Measurements from ENCODE around the gene LENG9.
"Not testable (repeated sequence)": the region's sequence is repeated elsewhere in the genome, so short reads cannot be mapped to it uniquely, and the experiment has no call there.

Gene LENG9

GRCh38 chr19:54463531-54464043 is at the start of gene LENG9:
Gene LENG9, minus strand, starts transcription at chr19:54463778. Its CDS starts 252 bp downstream, at chr19:54463526.
- TF ChIP-seq CTCF (IDR thresholded peaks at IDR 0.05; ENCODE audit: insufficient read depth, low read length, missing control alignments): no peak
- H3K4me3 ChIP-seq (ENCODE audit: low read depth, low read length): peak within 1 kb of the TSS; percentile 63
- CTCF ChIA-PET: no interaction called here
- DNase-seq (ENCODE audit: low read depth, low spot score): peak; percentile 91
- POLR2A ChIA-PET: interaction anchor here (0.6 to 3.4 kb wide), 6 partner anchors 9 to 1109 kb away, joined by 3 to 49 read pairs (median 14); partner anchors contain the start of genes CDC42EP5 and LENG8

- DNase-seq (ENCODE audit: low read depth, low spot score); H3K4me3 ChIP-seq (ENCODE audit: low read depth, low read length); POLR2A ChIA-PET; CTCF ChIA-PET: not testable (repeated sequence)
Observed at GRCh38 chr19:54509200-54509940, 45.8 kb upstream of the LENG9 start.

GRCh38 chr19:54508487-54508886 is 44.9 kb upstream of the LENG9 start:
- DNase-seq (ENCODE audit: low read depth, low spot score); H3K4me3 ChIP-seq (ENCODE audit: low read depth, low read length); CTCF ChIA-PET; POLR2A ChIA-PET: not testable (repeated sequence)

- no peak for DNase-seq (ENCODE audit: low read depth, low spot score)
- TF ChIP-seq CTCF (IDR thresholded peaks at IDR 0.05; ENCODE audit: insufficient read depth, low read length, missing control alignments): no peak
- ChIA-PET POLR2A (no interaction called here), CTCF (no interaction called here)
- H3K4me3 ChIP-seq (ENCODE audit: low read depth, low read length): no peak overlapping the region
Observed at GRCh38 chr19:54507824-54508223, 44.2 kb upstream of the LENG9 start.

- H3K4me3 ChIP-seq (ENCODE audit: low read depth, low read length); DNase-seq (ENCODE audit: low read depth, low spot score); POLR2A ChIA-PET: not testable (repeated sequence)
- CTCF ChIA-PET: interaction anchor here (1.0 kb wide), 1 partner anchor 26 kb away, joined by 3 read pairs; no protein-coding TSS in a partner anchor
Observed at GRCh38 chr19:54507038-54507717, 43.6 kb upstream of the LENG9 start.

GRCh38 chr19:54506079-54506478 is 42.5 kb upstream of the LENG9 start:
- ChIA-PET POLR2A (no interaction called here), CTCF (interaction anchor here (1.0 kb wide), 1 partner anchor 24 kb away, joined by 3 read pairs; no protein-coding TSS in a partner anchor)
- no peak overlapping the region for H3K4me3 ChIP-seq (ENCODE audit: low read depth, low read length)
- TF ChIP-seq CTCF (IDR thresholded peaks at IDR 0.05; ENCODE audit: insufficient read depth, low read length, missing control alignments): no peak
- no peak for DNase-seq (ENCODE audit: low read depth, low spot score)

GRCh38 chr19:54505542-54505941 is 42.0 kb upstream of the LENG9 start:
- DNase-seq (ENCODE audit: low read depth, low spot score); CTCF ChIA-PET; POLR2A ChIA-PET; H3K4me3 ChIP-seq (ENCODE audit: low read depth, low read length): not testable (repeated sequence)

GRCh38 chr19:54502518-54503048 is 39.0 kb upstream of the LENG9 start, which contains the start of gene LAIR2:
Gene LAIR2, plus strand, starts transcription at chr19:54502831. Its CDS starts 88 bp downstream, at chr19:54502919.
- no peak for DNase-seq (ENCODE audit: low read depth, low spot score)
- ChIA-PET POLR2A (no interaction called here), CTCF (no interaction called here)
- H3K4me3 ChIP-seq (ENCODE audit: low read depth, low read length): no peak within 1 kb of the TSS
- TF ChIP-seq CTCF (IDR thresholded peaks at IDR 0.05; ENCODE audit: insufficient read depth, low read length, missing control alignments): no peak

- CTCF ChIA-PET; DNase-seq (ENCODE audit: low read depth, low spot score); POLR2A ChIA-PET; H3K4me3 ChIP-seq (ENCODE audit: low read depth, low read length): not testable (repeated sequence)
Observed at GRCh38 chr19:54498451-54498772, 34.8 kb upstream of the LENG9 start.

GRCh38 chr19:54497747-54498450 is 34.3 kb upstream of the LENG9 start:
- DNase-seq (ENCODE audit: low read depth, low spot score); POLR2A ChIA-PET; H3K4me3 ChIP-seq (ENCODE audit: low read depth, low read length); CTCF ChIA-PET: not testable (repeated sequence)

- DNase-seq (ENCODE audit: low read depth, low spot score); POLR2A ChIA-PET; H3K4me3 ChIP-seq (ENCODE audit: low read depth, low read length): not testable (repeated sequence)
- CTCF ChIA-PET: interaction anchor here (1.3 kb wide), 1 partner anchor 17 kb away, joined by 3 read pairs; no protein-coding TSS in a partner anchor
Observed at GRCh38 chr19:54495284-54495683, 31.7 kb upstream of the LENG9 start.

Measured in AG04449 (cell line).